ENCODE measurements around the gene PNPLA8.

DNA sequence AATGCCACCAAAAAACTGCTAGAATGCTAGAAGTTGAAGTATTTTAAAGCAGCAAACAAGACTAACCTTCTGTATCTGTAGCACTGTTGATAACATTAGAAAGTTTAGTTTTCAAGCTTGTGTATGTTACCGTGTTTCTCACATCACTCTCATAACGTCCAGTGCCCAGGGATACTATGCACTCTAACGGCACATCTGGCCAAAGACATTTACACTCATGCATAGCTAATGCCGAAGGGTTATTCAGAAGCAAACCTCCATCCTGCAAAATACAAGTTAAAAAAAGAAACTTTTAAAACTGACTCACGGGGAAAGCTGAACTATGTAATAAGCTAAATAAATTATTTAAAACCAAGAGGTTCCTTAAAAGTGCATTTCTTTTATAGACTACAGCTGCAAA lies 46.8 kb downstream of the PNPLA8 start:
- TF ChIP-seq, protein P1, sequence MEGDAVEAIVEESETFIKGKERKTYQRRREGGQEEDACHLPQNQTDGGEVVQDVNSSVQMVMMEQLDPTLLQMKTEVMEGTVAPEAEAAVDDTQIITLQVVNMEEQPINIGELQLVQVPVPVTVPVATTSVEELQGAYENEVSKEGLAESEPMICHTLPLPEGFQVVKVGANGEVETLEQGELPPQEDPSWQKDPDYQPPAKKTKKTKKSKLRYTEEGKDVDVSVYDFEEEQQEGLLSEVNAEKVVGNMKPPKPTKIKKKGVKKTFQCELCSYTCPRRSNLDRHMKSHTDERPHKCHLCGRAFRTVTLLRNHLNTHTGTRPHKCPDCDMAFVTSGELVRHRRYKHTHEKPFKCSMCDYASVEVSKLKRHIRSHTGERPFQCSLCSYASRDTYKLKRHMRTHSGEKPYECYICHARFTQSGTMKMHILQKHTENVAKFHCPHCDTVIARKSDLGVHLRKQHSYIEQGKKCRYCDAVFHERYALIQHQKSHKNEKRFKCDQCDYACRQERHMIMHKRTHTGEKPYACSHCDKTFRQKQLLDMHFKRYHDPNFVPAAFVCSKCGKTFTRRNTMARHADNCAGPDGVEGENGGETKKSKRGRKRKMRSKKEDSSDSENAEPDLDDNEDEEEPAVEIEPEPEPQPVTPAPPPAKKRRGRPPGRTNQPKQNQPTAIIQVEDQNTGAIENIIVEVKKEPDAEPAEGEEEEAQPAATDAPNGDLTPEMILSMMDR (conservative IDR thresholded peaks at IDR 0.05; ENCODE audit: low read depth, low read length), result no peak
- TF ChIP-seq EZH2 (IDR thresholded peaks at IDR 0.05; ENCODE audit: low read length, unreplicated experiment), result no peak
